ENCODE results near the gene PLXNA1. TPM values are rescaled to one million over a fixed set of nuclear protein-coding genes. Genes with fewer than 3 reads are reported as not detected.

Gene PLXNA1
- total RNA-seq, 3 donors from 2014 or later: 21.3 to 32.2 (median 25.9) TPM

GRCh38 chr3:127013758-127014535, 31.0 kb downstream of the PLXNA1 start:
- no peaks in the 10 kb centered on the region for H3K9me3 ChIP-seq
- DNase-seq (ENCODE audit: low spot score in 2 of 2): no peak
- no peaks in the 10 kb centered on the region for H3K4me1 ChIP-seq
- no peak overlapping the region for H3K4me3 ChIP-seq
- peak overlapping the region in 1 of 2 donors; percentile 19 for H3K27ac ChIP-seq
- intact Hi-C loops (cut with DNase I; ENCODE audit: low total_unique reads): no loop called here
- H3K36me3 ChIP-seq: peaks cover 5% of the 10 kb centered on the region
- no peak for TF ChIP-seq CTCF (IDR thresholded peaks at IDR 0.05)
- no peak for TF ChIP-seq POLR2AphosphoS5 (IDR thresholded peaks at IDR 0.05)
- TF ChIP-seq POLR2A (IDR thresholded peaks at IDR 0.05): no peak
- H3K27me3 ChIP-seq: no peaks in the 10 kb centered on the region

- intact Hi-C loops (cut with DNase I; ENCODE audit: low total_unique reads): no loop called here
- TF ChIP-seq CTCF (IDR thresholded peaks at IDR 0.05) (no peak), POLR2A (IDR thresholded peaks at IDR 0.05) (no peak), POLR2AphosphoS5 (IDR thresholded peaks at IDR 0.05) (no peak)
- no peaks in the 10 kb centered on the region for H3K4me1 ChIP-seq
- no peaks in the 10 kb centered on the region for H3K27me3 ChIP-seq
- H3K4me3 ChIP-seq: no peak overlapping the region
- DNase-seq (ENCODE audit: low spot score in 2 of 2): no peak
- H3K36me3 ChIP-seq: peaks cover 5% of the 10 kb centered on the region
- no peaks in the 10 kb centered on the region for H3K9me3 ChIP-seq
- no peak overlapping the region for H3K27ac ChIP-seq
These were observed 31.8 kb downstream of the PLXNA1 start for GRCh38 chr3:127014536-127015281.

- Histone ChIP-seq H3K4me1 (no peaks in the 10 kb centered on the region), H3K27me3 (no peaks in the 10 kb centered on the region), H3K4me3 (no peak overlapping the region), H3K27ac (peak overlapping the region in 1 of 2 donors; percentile 43), H3K36me3 (peaks cover 5% of the 10 kb centered on the region), H3K9me3 (no peaks in the 10 kb centered on the region)
- intact Hi-C loops (cut with DNase I; ENCODE audit: low total_unique reads): no loop called here
- TF ChIP-seq POLR2A (IDR thresholded peaks at IDR 0.05): no peak
- TF ChIP-seq CTCF (IDR thresholded peaks at IDR 0.05): no peak
- no peak for TF ChIP-seq POLR2AphosphoS5 (IDR thresholded peaks at IDR 0.05)
- no peak for DNase-seq (ENCODE audit: low spot score in 2 of 2)
These were observed 32.5 kb downstream of the PLXNA1 start for GRCh38 chr3:127015282-127016042.

DNA sequence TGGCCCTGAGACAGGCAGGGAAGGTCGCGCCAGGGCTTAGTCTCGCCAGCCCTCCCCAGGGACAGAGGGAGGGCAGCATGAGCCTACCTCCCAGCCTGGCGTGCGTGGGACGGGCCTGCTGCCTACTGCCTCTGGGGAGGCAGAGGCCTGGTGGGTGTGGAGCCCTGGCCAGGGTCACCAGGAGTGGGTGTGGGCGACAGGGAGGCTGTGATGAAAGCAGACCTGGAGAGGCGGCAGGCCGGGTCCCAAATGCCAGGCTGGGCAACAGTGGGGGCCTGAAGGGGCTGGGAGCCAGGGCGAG, 33.1 kb downstream of the PLXNA1 start:
- Histone ChIP-seq H3K27me3 (no peaks in the 10 kb centered on the region), H3K9me3 (no peaks in the 10 kb centered on the region), H3K4me3 (no peak overlapping the region), H3K4me1 (no peaks in the 10 kb centered on the region), H3K36me3 (peaks cover 5% of the 10 kb centered on the region), H3K27ac (peak overlapping the region in 1 of 2 donors; percentile 43)
- TF ChIP-seq POLR2A (IDR thresholded peaks at IDR 0.05): no peak
- TF ChIP-seq CTCF (IDR thresholded peaks at IDR 0.05): no peak
- TF ChIP-seq POLR2AphosphoS5 (IDR thresholded peaks at IDR 0.05): no peak
- intact Hi-C loops (cut with DNase I; ENCODE audit: low total_unique reads): no loop called here
- no peak for DNase-seq (ENCODE audit: low spot score in 2 of 2)
